ENCODE results near the gene IFNA21.
"Not testable (repeated sequence)": the region's sequence is repeated elsewhere in the genome, so short reads cannot be mapped to it uniquely, and the experiment has no call there.

The IFNA21 gene

DNA sequence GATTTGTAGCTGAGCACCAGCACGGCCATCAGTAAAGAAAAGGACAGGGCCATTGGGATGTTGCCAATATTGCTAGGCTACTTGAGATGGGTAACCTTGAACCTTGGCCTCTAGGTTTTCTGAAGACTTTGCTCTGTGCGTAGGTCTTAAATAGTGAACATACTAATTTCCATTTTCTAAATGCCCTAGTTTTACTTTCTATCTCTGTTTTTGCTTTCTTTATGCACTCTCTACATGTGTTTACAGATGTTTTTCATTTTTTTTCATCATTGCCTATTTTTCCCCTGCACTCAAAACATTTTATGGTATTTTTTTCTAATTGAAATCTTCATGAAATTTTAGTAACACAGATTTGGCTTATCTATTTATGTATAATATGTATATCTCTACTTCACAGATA is at the start of gene IFNA21:
Gene IFNA21 (minus strand): TSS at position 101 of the 400 bp plus-strand sequence. CDS start 48 bp downstream, at position 53.
- not testable (repeated sequence) for H3K4me3 ChIP-seq (replicated peaks; ENCODE audit: low read depth, low read length); DNase-seq (ENCODE audit: extremely low read depth, low read depth)

DNA sequence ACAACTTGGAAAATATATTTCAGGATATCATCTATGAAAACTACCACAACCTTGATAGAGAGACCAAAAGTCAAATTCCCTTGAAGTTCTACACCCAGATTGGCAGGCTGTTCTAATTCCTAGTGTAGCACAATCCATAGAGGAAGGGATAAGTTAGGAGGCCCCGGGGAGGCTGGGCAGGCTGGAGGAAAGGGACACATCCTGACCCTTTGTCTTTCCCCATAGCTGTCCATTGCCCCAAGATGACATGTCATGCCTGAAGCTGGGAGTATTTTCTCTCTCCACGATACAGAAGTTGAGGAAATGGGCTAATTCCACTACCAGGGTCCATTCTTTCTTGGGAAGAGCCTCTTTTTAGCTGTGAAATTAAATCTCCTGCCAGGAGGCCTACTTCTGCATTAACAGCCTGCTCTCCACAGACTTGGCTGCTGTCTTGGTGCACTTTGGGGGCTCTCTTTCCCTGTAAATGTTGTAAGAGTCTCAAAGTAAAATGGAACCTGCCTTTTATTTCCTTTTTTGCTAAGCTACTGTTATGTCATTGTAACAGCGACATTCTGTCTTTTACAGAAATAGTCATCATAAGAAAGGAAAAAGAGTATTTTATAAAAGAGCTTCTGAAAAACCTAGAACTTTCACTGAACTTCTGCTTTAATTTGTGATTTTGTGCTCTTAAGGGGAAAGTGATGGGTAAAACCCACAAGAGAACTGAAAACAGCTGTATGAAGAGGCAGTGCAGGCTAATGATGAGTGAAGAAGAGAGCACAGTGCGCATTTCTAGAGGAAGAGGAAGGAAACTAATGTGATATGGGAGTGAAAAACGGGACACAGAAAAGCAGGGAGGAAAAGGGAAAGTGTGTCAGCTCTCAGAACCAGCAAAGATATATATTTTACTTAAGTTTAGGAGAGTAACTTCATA is 47.2 kb upstream of the IFNA21 start:
- DNase-seq (ENCODE audit: extremely low read depth, low read depth); H3K4me3 ChIP-seq (replicated peaks; ENCODE audit: low read depth, low read length): not testable (repeated sequence)
- TF ChIP-seq, protein P1, sequence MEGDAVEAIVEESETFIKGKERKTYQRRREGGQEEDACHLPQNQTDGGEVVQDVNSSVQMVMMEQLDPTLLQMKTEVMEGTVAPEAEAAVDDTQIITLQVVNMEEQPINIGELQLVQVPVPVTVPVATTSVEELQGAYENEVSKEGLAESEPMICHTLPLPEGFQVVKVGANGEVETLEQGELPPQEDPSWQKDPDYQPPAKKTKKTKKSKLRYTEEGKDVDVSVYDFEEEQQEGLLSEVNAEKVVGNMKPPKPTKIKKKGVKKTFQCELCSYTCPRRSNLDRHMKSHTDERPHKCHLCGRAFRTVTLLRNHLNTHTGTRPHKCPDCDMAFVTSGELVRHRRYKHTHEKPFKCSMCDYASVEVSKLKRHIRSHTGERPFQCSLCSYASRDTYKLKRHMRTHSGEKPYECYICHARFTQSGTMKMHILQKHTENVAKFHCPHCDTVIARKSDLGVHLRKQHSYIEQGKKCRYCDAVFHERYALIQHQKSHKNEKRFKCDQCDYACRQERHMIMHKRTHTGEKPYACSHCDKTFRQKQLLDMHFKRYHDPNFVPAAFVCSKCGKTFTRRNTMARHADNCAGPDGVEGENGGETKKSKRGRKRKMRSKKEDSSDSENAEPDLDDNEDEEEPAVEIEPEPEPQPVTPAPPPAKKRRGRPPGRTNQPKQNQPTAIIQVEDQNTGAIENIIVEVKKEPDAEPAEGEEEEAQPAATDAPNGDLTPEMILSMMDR (IDR thresholded peaks at IDR 0.05; ENCODE audit: low read depth, low read length, missing control alignments): peak; percentile 13

DNA sequence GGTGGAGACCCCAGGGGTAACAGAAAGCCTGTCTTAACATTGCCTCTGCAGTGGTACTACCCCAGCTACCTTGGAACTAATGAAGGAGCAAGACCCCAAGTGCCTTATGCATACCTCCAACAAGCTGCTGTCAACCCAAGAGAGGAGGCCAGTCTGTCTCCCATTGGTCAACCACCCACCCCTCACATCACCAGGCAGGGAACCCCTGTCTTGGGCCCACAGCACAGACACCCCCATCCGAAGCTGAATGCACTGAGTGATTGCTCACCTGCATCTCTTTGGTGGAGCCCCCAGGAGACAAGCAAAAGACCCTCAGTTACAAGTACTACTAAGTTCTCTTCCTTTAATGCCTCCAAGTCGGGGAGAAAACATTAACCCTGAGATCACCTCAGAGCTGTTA is 45.7 kb upstream of the IFNA21 start:
- not testable (repeated sequence) for H3K4me3 ChIP-seq (replicated peaks; ENCODE audit: low read depth, low read length); DNase-seq (ENCODE audit: extremely low read depth, low read depth)

GRCh38 chr9:21210782-21211181 is 44.3 kb upstream of the IFNA21 start:
- not testable (repeated sequence) for DNase-seq (ENCODE audit: extremely low read depth, low read depth); H3K4me3 ChIP-seq (replicated peaks; ENCODE audit: low read depth, low read length)

GRCh38 chr9:21210311-21210710 is 43.9 kb upstream of the IFNA21 start:
- DNase-seq (ENCODE audit: extremely low read depth, low read depth): no peak
- TF ChIP-seq, protein P1 (IDR thresholded peaks at IDR 0.05; ENCODE audit: low read depth, low read length, missing control alignments): no peak
- H3K4me3 ChIP-seq (replicated peaks; ENCODE audit: low read depth, low read length): no peak overlapping the region

GRCh38 chr9:21207043-21207442 is 40.6 kb upstream of the IFNA21 start, which contains the start of gene IFNA10:
TSS of gene IFNA10 (minus strand) at chr9:21207143. CDS start at chr9:21207097, 46 bp downstream.
- not testable (repeated sequence) for H3K4me3 ChIP-seq (replicated peaks; ENCODE audit: low read depth, low read length); DNase-seq (ENCODE audit: extremely low read depth, low read depth)

GRCh38 chr9:21205204-21205603 is 38.7 kb upstream of the IFNA21 start:
- H3K4me3 ChIP-seq (replicated peaks; ENCODE audit: low read depth, low read length): no peak overlapping the region
- DNase-seq (ENCODE audit: extremely low read depth, low read depth): no peak
- TF ChIP-seq, protein P1 (IDR thresholded peaks at IDR 0.05; ENCODE audit: low read depth, low read length, missing control alignments): no peak

DNA sequence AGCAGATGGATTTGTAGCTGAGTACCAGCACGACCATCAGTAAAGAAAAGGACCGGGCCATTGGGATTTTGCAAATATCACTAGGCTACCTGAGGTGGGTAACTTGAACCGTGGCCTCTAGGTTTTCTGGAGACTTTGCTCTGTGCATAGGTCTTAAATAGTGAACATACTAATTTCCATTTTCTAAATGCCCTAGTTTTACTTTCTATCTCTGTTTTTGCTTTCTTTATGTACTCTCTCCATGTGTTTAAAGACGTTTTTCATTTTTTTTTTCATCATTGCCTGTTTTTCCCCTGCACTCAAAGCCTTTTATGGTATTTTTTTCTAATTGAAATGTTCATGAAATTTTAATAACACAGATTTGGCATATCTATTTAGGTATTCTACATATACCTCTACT is 35.6 kb upstream of the IFNA21 start, which contains the start of gene IFNA7:
Gene IFNA7 (minus strand): TSS at position 101 of the 400 bp plus-strand sequence. CDS start 40 bp downstream, at position 61.
- not testable (repeated sequence) for DNase-seq (ENCODE audit: extremely low read depth, low read depth); H3K4me3 ChIP-seq (replicated peaks; ENCODE audit: low read depth, low read length)

- TF ChIP-seq, protein P1 (IDR thresholded peaks at IDR 0.05; ENCODE audit: low read depth, low read length, missing control alignments): peak; percentile 57
- DNase-seq (ENCODE audit: extremely low read depth, low read depth); H3K4me3 ChIP-seq (replicated peaks; ENCODE audit: low read depth, low read length): not testable (repeated sequence)
Measured at GRCh38 chr9:21194867-21195776, 28.7 kb upstream of the IFNA21 start.

DNA sequence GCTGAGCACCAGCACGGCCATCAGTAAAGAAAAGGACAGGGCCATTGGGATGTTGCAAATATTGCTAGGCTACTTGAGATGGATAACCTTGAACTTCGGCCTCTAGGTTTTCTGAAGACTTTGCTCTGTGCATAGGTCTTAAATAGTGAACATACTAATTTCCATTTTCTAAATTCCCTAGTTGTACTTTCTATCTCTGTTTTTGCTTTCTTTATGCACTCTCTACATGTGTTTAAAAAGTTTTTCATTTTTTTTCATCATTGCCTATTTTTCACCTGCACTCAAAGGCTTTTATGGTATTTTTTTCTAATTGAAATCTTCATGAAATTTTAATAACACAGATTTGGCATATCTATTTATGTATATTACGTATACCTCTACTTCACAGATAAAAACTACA is 21.0 kb upstream of the IFNA21 start, which contains the start of gene IFNA4:
Gene IFNA4 (minus strand): TSS at position 101 of the 400 bp plus-strand sequence. CDS start 56 bp downstream, at position 45.
- not testable (repeated sequence) for H3K4me3 ChIP-seq (replicated peaks; ENCODE audit: low read depth, low read length); DNase-seq (ENCODE audit: extremely low read depth, low read depth)
